Subcutaneous abdominal adipose tissue (tissue), 5 donors: ENCODE results near the gene TRIM5.
"Not testable (repeated sequence)": the region's sequence is repeated elsewhere in the genome, so short reads cannot be mapped to it uniquely, and the experiment has no call there.

Experiments
- H3K27ac ChIP-seq: one replicate; pipeline ENCODE4 v1.7.0; 2013; ENCODE audit warnings: low read depth, mild to moderate bottlenecking, inconsistent platforms, low read length, moderate library complexity
- H3K27me3 ChIP-seq, 5 donors: one replicate each; pipeline ENCODE4 v1.7.0; 2013; ENCODE audit warnings: low read length in 5 of 5, inconsistent platforms in 1 of 5; ENCODE audit not compliant: control insufficient read depth in 5 of 5, insufficient read depth in 4 of 5
- H3K36me3 ChIP-seq, 5 donors: one replicate each; pipeline ENCODE4 v1.7.0; 2013; ENCODE audit warnings: low read length in 5 of 5; ENCODE audit not compliant: control insufficient read depth in 5 of 5, insufficient read depth in 5 of 5
- H3K4me1 ChIP-seq, 5 donors: one replicate each; pipeline ENCODE4 v1.7.0; 2013; ENCODE audit warnings: low read length in 5 of 5, mild to moderate bottlenecking in 3 of 5, moderate library complexity in 1 of 5; ENCODE audit not compliant: control insufficient read depth in 5 of 5, insufficient read depth in 5 of 5
- H3K4me3 ChIP-seq, 5 donors: one replicate each; pipeline ENCODE4 v1.7.0; 2013; ENCODE audit warnings: low read length in 5 of 5, low read depth in 1 of 5
- H3K9ac ChIP-seq, 5 donors: one replicate each; pipeline ENCODE4 v1.7.0; 2013; ENCODE audit warnings: low read length in 5 of 5, mild to moderate bottlenecking in 4 of 5, moderate library complexity in 3 of 5
- H3K9me3 ChIP-seq, 5 donors: one replicate each; pipeline ENCODE4 v1.7.0; 2013; ENCODE audit warnings: low read length in 5 of 5; ENCODE audit not compliant: control insufficient read depth in 5 of 5
- donor health status: healthy.
- donor health status: healthy.
- donor health status: healthy.
- donor health status: healthy.
- donor health status: healthy.

Gene TRIM5

GRCh38 chr11:5690736-5691135 lies 5.9 kb upstream of the TRIM5 start:
- Histone ChIP-seq H3K9ac (peak overlapping the region; percentile 45 to 85 (median 81)), H3K4me3 (peak overlapping the region; percentile 63 to 82 (median 74)), H3K36me3 (no peaks in the 10 kb centered on the region), H3K27ac (peak overlapping the region; percentile 86), H3K4me1 (peaks cover 2 to 36% (median 13%) of the 10 kb centered on the region in 5 donors), H3K9me3 (no peaks in the 10 kb centered on the region), H3K27me3 (no peaks in the 10 kb centered on the region)

GRCh38 chr11:5690216-5690615 lies 5.3 kb upstream of the TRIM5 start:
- Histone ChIP-seq H3K4me1 (peaks cover 3 to 38% (median 15%) of the 10 kb centered on the region in 5 donors), H3K9me3 (no peaks in the 10 kb centered on the region)

DNA sequence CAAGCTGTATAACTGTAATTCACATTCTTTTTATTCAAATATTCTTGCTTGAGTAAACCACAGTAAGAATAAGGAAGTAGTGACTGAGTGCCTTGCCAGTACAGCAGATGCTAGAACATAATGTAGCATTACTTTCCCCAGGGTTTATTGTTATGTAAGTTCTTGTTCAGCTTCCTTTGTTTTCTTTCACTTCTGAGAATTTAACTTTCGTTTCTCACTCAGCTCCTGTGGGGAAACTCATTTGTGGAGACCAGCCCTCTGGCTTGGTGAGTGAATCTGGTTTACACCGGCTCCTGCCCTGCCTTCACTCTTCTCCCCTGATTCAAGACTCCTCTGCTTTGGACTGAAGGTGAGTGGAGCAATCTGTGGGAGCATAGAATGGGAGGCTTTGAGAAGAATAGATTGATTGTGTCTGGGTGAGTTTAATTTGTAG lies 4.7 kb upstream of the TRIM5 start, which contains the start of gene TRIM22:
TRIM22 (plus strand) TSS at position 240 of the 433 bp plus-strand sequence. CDS start 6,443 bp downstream, outside the sequence.
- Histone ChIP-seq H3K4me1 (peaks cover 9 to 43% (median 17%) of the 10 kb centered on the region in 5 donors), H3K36me3 (no peaks in the 10 kb centered on the region), H3K27me3 (peaks cover 0 to 5% (median 0%) of the 10 kb centered on the region in 5 donors), H3K27ac (peak within 1 kb of the TSS; percentile 86), H3K9ac (peak within 1 kb of the TSS; percentile 45 to 85 (median 81)), H3K9me3 (peaks cover 0 to 2% (median 0%) of the 10 kb centered on the region in 5 donors), H3K4me3 (peak within 1 kb of the TSS; percentile 63 to 82 (median 74))

More at GRCh38 chr11:5690216-5690615, 5.3 kb upstream of the TRIM5 start:
- Histone ChIP-seq H3K27me3 (peaks cover 0 to under 1% (median 0%) of the 10 kb centered on the region in 5 donors), H3K36me3 (no peaks in the 10 kb centered on the region), H3K9ac (peak overlapping the region; percentile 45 to 85 (median 81)), H3K4me3 (peak overlapping the region; percentile 63 to 82 (median 74)), H3K27ac (peak overlapping the region; percentile 86)

- no peak overlapping the region for H3K27ac ChIP-seq
- H3K4me3 ChIP-seq: no peak overlapping the region
- no peaks in the 10 kb centered on the region for H3K36me3 ChIP-seq
- peaks cover 0 to 2% (median 0%) of the 10 kb centered on the region in 5 donors for H3K9me3 ChIP-seq
- H3K4me1 ChIP-seq: peaks cover 13 to 50% (median 25%) of the 10 kb centered on the region in 5 donors
- H3K27me3 ChIP-seq: peaks cover 0 to 5% (median 0%) of the 10 kb centered on the region in 5 donors
- no peak overlapping the region for H3K9ac ChIP-seq
These were observed 3.6 kb upstream of the TRIM5 start for GRCh38 chr11:5688482-5688881.

GRCh38 chr11:5686426-5686825 lies 1.6 kb upstream of the TRIM5 start:
- peaks cover 13 to 46% (median 18%) of the 10 kb centered on the region in 5 donors for H3K4me1 ChIP-seq
- H3K4me3 ChIP-seq: no peak overlapping the region
- peaks cover 0 to 2% (median 0%) of the 10 kb centered on the region in 5 donors for H3K9me3 ChIP-seq
- H3K27ac ChIP-seq: no peak overlapping the region
- H3K9ac ChIP-seq: no peak overlapping the region
- H3K36me3 ChIP-seq: no peaks in the 10 kb centered on the region
- peaks cover 0 to 5% (median 0%) of the 10 kb centered on the region in 5 donors for H3K27me3 ChIP-seq

DNA sequence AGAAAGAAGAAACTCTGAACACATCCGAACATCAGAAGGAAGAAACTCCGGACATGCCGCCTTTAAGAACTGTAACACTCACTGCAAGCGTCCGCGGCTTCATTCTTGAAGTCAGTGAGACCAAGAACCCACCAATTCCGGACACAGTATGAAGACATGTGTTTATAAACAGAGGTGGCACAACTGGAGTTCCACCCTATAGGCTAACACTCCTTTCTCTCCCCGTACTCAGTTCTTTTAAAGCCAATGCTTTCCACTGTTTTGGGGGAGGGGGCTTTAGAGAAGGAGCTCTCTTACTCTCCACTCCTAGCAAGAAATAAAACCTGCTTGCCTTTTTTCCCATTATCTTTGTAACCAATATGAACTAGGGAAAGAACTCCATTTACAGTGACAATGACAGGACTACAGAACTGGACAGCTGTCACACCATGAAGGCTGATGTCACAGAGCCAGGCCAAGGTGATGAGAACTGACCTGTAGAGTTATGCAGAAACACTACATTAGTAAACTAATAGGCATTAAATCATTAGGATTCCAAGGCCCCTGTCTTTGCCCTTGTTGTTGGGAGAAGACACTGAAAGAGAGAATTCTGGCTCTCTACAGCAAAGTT lies 733 bp downstream of the TRIM5 start:
- peaks cover 0 to 12% (median 9%) of the 10 kb centered on the region in 5 donors for H3K36me3 ChIP-seq
- peak overlapping the region; percentile 95 for H3K27ac ChIP-seq
- H3K27me3 ChIP-seq: peaks cover 0 to 5% (median 0%) of the 10 kb centered on the region in 5 donors
- peaks cover 11 to 27% (median 13%) of the 10 kb centered on the region in 5 donors for H3K4me1 ChIP-seq
- H3K9ac ChIP-seq: peak overlapping the region; percentile 64 to 99 (median 90)
- H3K4me3 ChIP-seq: peak overlapping the region; percentile 67 to 84 (median 77)
- H3K9me3 ChIP-seq: peaks cover 0 to 2% (median 0%) of the 10 kb centered on the region in 5 donors

DNA sequence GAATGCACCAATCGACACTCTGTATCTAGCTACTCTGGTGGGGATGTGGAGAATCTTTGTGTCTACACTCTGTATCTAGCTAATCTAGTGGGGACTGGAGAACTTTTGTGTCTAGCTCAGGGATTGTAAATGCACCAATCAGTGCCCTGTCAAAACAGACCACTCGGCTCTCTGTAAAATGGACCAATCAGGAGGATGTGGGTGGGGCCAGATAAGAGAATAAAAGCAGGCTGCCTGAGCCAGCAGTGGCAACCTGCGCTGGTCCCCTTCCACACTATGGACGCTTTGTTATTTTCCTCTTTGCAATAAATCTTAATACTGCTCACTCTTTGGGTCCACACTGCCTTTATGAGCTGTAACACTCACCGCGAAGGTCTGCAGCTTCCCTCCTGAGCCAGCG lies 1.3 kb downstream of the TRIM5 start:
- Histone ChIP-seq H3K4me1 (peaks cover 10 to 22% (median 13%) of the 10 kb centered on the region in 5 donors), H3K36me3 (peaks cover 2 to 18% (median 14%) of the 10 kb centered on the region in 5 donors), H3K4me3 (peak overlapping the region in 4 of 5 donors; percentile 67 to 84 (median 79)), H3K9ac (peak overlapping the region in 1 of 5 donors; percentile 90), H3K27ac (peak overlapping the region; percentile 95)
- not testable (repeated sequence) for H3K9me3 ChIP-seq, H3K27me3 ChIP-seq

DNA sequence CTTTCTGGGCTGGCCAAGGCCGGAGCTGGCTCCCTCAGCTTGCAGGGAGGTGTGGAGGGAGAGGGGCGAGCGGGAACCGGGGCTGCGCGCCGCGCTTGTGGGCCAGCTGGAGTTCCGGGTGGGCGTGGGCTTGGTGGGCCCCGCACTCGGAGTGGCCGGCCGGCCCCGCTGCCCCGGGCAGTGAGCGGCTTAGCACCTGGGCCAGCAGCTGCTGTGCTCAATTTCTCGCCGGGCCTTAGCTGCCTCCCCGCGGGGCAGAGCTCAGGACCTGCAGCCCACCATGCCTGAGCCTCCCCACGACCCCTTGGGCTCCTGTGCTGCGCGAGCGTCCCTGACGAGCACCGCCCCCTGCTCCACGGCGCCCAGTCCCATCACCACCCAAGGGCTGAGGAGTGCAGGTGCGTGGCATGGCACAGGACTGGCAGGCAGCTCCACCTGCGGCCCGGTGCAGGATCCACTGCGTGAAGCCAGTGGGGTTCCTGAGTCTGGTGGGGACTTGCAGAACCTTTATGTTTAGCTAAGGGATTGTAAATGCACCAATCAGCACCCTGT lies 1.9 kb downstream of the TRIM5 start:
- not testable (repeated sequence) for H3K27me3 ChIP-seq, H3K9me3 ChIP-seq, H3K9ac ChIP-seq, H3K4me3 ChIP-seq, H3K27ac ChIP-seq
- H3K36me3 ChIP-seq: peaks cover 6 to 24% (median 20%) of the 10 kb centered on the region in 5 donors
- H3K4me1 ChIP-seq: peaks cover 10 to 21% (median 13%) of the 10 kb centered on the region in 5 donors

DNA sequence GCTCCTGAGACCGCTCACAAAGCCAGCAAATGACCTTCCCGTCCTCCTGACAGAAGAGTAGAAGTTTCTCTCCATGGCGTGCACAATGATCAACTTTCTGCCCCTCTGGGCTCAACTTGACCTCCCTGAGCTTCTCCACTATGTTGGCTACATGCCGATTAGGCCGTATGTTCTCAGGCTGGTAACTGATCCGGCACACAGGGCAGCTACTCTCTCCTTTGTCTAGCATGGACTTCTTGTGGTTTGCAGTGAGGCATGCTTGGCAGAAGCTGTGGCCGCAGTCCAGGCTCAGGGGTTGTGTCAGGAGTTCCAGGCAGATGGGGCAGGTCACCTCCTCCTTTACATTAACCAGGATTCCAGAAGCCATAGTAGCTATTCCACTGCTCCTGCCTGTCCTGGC lies 5.1 kb downstream of the TRIM5 start:
- no peak overlapping the region for H3K9ac ChIP-seq
- no peaks in the 10 kb centered on the region for H3K9me3 ChIP-seq
- peaks cover 6 to 17% (median 8%) of the 10 kb centered on the region in 5 donors for H3K4me1 ChIP-seq
- H3K27ac ChIP-seq: no peak overlapping the region
- no peak overlapping the region for H3K4me3 ChIP-seq
- H3K27me3 ChIP-seq: peaks cover 0 to under 1% (median 0%) of the 10 kb centered on the region in 5 donors
- H3K36me3 ChIP-seq: peaks cover 10 to 26% (median 22%) of the 10 kb centered on the region in 5 donors

GRCh38 chr11:5674391-5674790 lies 10.5 kb downstream of the TRIM5 start:
- no peaks in the 10 kb centered on the region for H3K4me1 ChIP-seq
- no peaks in the 10 kb centered on the region for H3K27me3 ChIP-seq
- H3K9me3 ChIP-seq: no peaks in the 10 kb centered on the region
- H3K4me3 ChIP-seq: no peak overlapping the region
- no peak overlapping the region for H3K27ac ChIP-seq
- H3K36me3 ChIP-seq: peaks cover 17 to 33% (median 30%) of the 10 kb centered on the region in 5 donors
- no peak overlapping the region for H3K9ac ChIP-seq
